Activated CD8-positive, alpha-beta memory T cell treated with anti-CD3 and anti-CD28 coated beads, Interleukin-2, amount 50 U/mL, for 24 hours (primary cell): ENCODE results near the gene RNU6-9.

ENCODE experiments used
- DNase-seq: peaks from one replicate; pipeline ENCODE4 v3.0.0-alpha.2; 2020; ENCODE audit errors: extremely low read depth

Gene RNU6-9

DNA sequence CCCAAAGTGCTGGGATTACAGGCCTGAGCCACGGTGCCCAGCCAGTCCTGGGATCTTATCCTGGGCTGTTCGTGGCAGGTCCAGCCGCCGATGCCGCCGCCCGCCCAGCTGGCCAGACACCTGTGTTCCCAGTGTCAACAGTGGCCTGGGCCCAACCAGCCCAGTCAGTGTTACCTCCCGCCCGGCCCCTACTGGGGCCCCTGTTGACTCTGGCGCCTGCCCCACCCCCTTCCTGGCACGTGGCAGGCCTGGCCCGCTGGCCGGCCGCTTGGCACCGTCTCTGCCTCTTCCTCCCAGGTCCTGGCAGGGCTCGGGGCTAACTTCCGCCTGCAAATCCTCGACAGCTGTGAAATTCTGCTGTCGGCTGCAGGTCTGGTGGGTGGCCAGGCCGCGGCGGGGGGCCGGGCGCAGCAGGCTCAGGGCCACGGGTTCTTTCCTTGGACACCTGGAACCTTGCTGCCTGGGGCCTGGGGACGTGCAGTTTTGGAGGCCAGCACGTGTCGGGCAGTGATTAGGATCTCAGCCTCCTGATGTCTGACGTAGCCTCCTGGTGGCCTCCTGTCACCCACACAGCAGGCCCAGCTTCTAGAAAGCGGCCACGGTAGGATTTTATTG, 41.7 kb downstream of the RNU6-9 start:
- no peak for DNase-seq

DNA sequence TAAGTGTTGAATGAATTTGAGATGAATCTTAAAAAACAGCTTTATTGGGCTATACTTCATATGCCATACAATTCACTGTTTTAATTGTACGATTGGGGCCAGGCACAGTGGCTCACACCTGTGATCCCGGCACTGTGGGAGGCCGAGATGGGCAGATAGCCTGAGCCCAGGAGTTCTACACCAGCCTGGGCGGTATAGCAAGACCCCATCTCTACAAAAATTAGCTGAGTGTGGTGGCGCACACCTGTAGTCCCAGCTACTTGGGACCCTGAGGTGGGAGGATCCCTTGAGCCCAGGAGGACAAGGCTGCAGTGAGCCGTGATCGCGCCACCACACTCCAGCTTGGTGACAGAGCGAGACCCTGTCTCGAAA, 42.9 kb downstream of the RNU6-9 start:
- DNase-seq = no peak

GRCh38 chr19:937259-937694, 44.0 kb downstream of the RNU6-9 start:
- no peak for DNase-seq

GRCh38 chr19:938233-938923, 45.1 kb downstream of the RNU6-9 start:
- DNase-seq = no peak

DNA sequence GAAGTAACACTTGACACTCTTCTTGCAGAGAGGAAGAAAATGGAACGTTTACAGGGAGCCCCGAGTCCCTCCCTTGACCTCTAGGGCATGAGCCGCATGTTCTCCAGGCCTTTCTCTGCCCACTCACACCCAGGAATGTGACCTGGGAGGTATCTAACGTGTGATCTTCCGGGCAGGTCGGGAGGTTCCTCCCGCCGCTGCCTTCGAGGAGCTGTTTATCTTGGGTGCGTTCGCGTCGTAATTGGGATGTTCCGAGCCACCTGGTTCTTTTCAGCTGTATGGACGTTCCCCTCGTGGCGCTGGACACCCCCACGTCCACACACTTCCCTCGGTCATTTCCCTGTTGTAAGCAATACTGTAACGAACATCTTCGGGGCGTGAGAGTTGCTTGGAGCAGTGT, 46.2 kb downstream of the RNU6-9 start:
- DNase-seq = no peak

- DNase-seq = no peak
These were observed 46.6 kb downstream of the RNU6-9 start for GRCh38 chr19:939922-940321.

DNA sequence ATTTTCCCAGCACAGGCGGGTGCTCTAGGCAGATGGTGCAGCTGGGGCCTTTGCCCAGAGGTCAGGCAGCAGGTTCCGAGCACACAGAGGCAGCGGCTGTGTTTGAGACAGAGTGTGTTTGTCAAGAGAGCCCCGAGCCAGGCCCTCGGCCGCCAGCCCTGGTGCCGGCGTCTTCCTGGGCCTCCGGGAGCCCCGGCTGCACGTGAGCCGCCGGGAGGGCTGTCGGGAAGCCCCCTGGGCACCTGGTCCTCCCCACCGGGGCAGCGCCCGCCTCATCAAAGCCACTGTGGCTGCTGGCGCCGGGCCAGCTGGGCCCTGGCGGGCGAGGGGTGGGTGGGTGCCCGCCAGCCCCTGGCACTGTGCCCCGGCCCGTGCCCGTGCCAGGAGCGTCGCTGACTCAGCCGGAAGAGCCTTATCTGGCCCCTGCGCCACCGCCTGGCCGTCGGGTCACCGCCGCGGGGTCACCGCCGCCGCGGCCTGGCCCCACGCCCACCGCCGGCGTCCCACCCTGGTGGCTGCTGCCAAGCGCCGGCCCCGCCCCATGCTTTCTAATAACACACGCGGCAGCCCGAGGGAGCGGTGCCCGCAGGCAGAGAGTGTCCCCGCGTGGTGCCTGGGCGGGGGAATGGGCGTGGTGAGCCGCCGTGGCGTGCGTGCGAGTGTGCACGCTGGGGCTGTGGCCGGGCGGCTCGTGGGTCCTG, 47.5 kb downstream of the RNU6-9 start:
- DNase-seq = no peak

DNA sequence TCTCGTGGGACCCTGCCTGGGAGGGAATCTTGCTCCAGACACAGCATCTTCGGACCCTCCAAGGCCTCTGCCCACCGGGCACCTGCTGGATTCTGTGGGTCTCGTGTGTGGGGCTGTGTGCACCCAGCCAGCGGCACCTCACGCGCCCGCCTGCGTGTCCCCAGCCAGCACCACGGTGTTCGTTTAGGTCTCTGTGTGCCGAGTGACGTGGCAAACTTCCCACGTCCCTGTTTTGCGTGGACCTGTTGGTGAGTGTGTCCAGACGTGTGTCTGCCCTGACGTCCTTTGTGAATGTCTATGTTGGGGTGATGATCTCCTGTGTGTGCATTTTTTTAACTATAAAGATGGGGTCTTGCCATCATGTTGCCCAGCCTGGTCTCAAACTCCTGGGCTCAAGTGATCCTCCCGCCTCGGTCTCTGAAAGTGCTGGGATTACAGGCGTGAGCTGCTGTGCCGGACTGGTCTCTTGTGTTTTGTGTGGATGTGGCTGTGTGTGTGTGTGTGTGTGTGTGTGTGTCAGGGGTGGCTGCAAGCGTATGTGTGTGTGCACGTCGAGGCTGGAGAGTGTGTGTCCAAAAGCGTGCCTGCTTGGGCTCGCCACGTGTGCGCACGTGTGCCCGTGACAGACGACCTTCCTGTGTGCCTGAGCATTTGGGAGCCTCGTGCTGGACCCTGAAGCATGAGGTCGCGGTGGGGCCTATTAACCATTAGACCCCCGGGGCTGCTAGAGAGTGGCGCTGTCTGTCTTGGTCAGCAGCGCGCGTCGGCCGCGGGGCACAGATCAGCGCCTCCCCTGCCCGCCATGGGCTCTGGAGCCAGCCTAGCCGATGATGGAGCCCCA, 48.2 kb downstream of the RNU6-9 start:
- DNase-seq = no peak

DNA sequence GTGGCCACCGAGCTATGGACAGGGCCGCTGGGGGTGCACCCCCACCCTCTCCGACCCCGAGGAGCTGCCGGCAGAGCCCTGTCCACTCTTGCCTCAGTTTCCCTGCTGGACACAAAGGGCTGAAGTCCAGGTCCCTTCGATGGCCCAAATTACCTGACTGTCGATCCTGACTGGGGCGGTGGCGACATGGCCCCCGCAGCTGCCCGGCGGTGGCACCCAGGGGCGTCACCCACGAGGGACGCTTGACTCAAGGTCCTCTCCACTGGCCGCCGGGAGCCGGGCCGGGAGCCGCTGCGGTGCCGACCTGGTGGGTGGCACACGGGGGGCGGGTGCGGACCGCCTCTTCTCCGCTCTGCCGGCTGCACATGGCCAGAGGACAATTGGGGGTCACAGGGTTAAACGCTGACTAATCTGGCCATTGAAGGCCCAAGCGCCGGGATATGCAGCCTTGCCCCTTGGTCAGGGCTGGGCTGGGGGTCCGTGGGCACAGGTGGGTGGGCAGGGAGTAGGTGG, 48.9 kb downstream of the RNU6-9 start:
- DNase-seq = no peak
